CD14-positive monocyte (primary cell): ENCODE results near the gene EML4. TPM values are rescaled to one million over a fixed set of nuclear protein-coding genes. Genes with fewer than 3 reads are reported as not detected.
A peak's percentile ranks its signal among the peaks of the same experiment; 100 is the strongest.

Source experiments
- DNase-seq, 3 donors: peaks; one replicate each; pipeline ENCODE4 v3.0.0-alpha.2; 2011 to 2022
- H2AFZ ChIP-seq: 2 replicates; pipeline ENCODE4 v1.6.0; 2012; ENCODE audit warnings: mild to moderate bottlenecking, low read depth, low read length, inconsistent platforms; ENCODE audit not compliant: insufficient read depth, poor library complexity, severe bottlenecking
- H3K27ac ChIP-seq, 2 donors: 1 replicate in 1 of 2; 2 replicates in 1 of 2; pipeline ENCODE4 v1.5.1; 2012 to 2013; ENCODE audit warnings: low read length in 2 of 2, control low read depth in 1 of 2, inconsistent platforms in 1 of 2, low read depth in 1 of 2, mild to moderate bottlenecking in 1 of 2
- H3K27me3 ChIP-seq, 2 donors: one replicate each; pipeline versions ENCODE4 v1.6.0 to v1.6.1; 2011 to 2013; ENCODE audit warnings: low read length in 2 of 2; ENCODE audit not compliant: control insufficient read depth in 2 of 2, insufficient read depth in 2 of 2
- H3K36me3 ChIP-seq, 2 donors: replicated peaks in 1 of 2; 1 replicate in 1 of 2; 2 replicates in 1 of 2; pipeline versions ENCODE4 v1.5.1 to v1.6.1; 2012 to 2013; ENCODE audit warnings: low read length in 2 of 2, control low read depth in 1 of 2, inconsistent platforms in 1 of 2, mild to moderate bottlenecking in 1 of 2; ENCODE audit not compliant: insufficient read depth in 2 of 2, control insufficient read depth in 1 of 2
- H3K4me1 ChIP-seq, 2 donors: 1 replicate in 1 of 2; 2 replicates in 1 of 2; pipeline versions ENCODE4 v1.5.1 to v1.6.1; 2012 to 2013; ENCODE audit warnings: low read length in 2 of 2, control low read depth in 1 of 2, inconsistent platforms in 1 of 2, mild to moderate bottlenecking in 1 of 2, moderate library complexity in 1 of 2; ENCODE audit not compliant: insufficient read depth in 2 of 2, control insufficient read depth in 1 of 2
- H3K4me2 ChIP-seq: replicated peaks from 2 replicates; pipeline ENCODE3; 2012; ENCODE audit warnings: low read length, moderate library complexity, mild to moderate bottlenecking; ENCODE audit not compliant: poor library complexity, severe bottlenecking; ENCODE audit errors: extremely low read depth
- H3K4me3 ChIP-seq, 3 experiments: fragments of 200-600 bp in 1 of 3; sonication (generic) in 1 of 3; replicated peaks in 1 of 3; 1 replicate in 2 of 3; 2 replicates in 1 of 3; pipeline ENCODE4 v1.5.1; 2011 to 2013; ENCODE audit warnings: low read length in 3 of 3, mild to moderate bottlenecking in 3 of 3, control low read depth in 2 of 3, low read depth in 2 of 3, inconsistent platforms in 1 of 3, moderate library complexity in 1 of 3
- H3K79me2 ChIP-seq: 2 replicates; pipeline ENCODE4 v1.6.0; 2012; ENCODE audit warnings: mild to moderate bottlenecking, control low read depth, inconsistent platforms, low read length, moderate library complexity; ENCODE audit not compliant: insufficient read depth
- H3K9ac ChIP-seq: 2 replicates; pipeline ENCODE4 v1.6.0; 2017; ENCODE audit warnings: low read length, mild to moderate bottlenecking; ENCODE audit not compliant: insufficient read depth, poor library complexity, severe bottlenecking
- H3K9me3 ChIP-seq, 2 donors: replicated peaks in 1 of 2; 1 replicate in 1 of 2; 2 replicates in 1 of 2; pipeline versions ENCODE4 v1.5.1 to v1.6.1; 2012 to 2013; ENCODE audit warnings: low read length in 2 of 2, control low read depth in 1 of 2; ENCODE audit not compliant: control insufficient read depth in 1 of 2, insufficient read depth in 1 of 2
- H4K20me1 ChIP-seq: 2 replicates; pipeline ENCODE4 v1.6.0; 2012; ENCODE audit warnings: mild to moderate bottlenecking, low read length, control low read depth, moderate library complexity; ENCODE audit not compliant: insufficient read depth
- H3K27ac Mint-ChIP-seq, 7 donors: one replicate each; pipeline ENCODE4 v1.8.0; 2020; ENCODE audit warnings: mild to moderate bottlenecking in 7 of 7, mixed read lengths in 7 of 7, moderate library complexity in 6 of 7, inconsistent platforms in 2 of 7
- H3K27me3 Mint-ChIP-seq, 3 donors: one replicate each; pipeline ENCODE4 v1.8.0; 2021 to 2022; ENCODE audit warnings: low read depth in 3 of 3, mild to moderate bottlenecking in 3 of 3, mixed read lengths in 3 of 3, moderate library complexity in 3 of 3, inconsistent platforms in 1 of 3
- H3K36me3 Mint-ChIP-seq, 2 donors: one replicate each; pipeline ENCODE4 v1.8.0; 2020; ENCODE audit warnings: mixed read lengths in 2 of 2, inconsistent platforms in 1 of 2, mild to moderate bottlenecking in 1 of 2
- H3K4me1 Mint-ChIP-seq: one replicate; pipeline ENCODE4 v1.8.0; 2020; ENCODE audit warnings: mild to moderate bottlenecking, mixed read lengths
- H3K4me3 Mint-ChIP-seq, 2 donors: one replicate each; pipeline ENCODE4 v1.8.0; 2020; ENCODE audit warnings: mild to moderate bottlenecking in 2 of 2, mixed read lengths in 2 of 2, moderate library complexity in 1 of 2
- H3K9me3 Mint-ChIP-seq, 7 donors: one replicate each; pipeline ENCODE4 v1.8.0; 2020 to 2022; ENCODE audit warnings: mixed read lengths in 7 of 7, mild to moderate bottlenecking in 6 of 7, moderate library complexity in 6 of 7, inconsistent platforms in 2 of 7
- CTCF ChIP-seq: fragments of 200-600 bp; IDR thresholded peaks from one replicate; pipeline ENCODE4 v1.8.0; 2022; ENCODE audit warnings: antibody characterized with exemption, mild to moderate bottlenecking
- WGBS: methylation state at CpG from one replicate; pipeline ENCODE4 v1.1.5; 2013; ENCODE audit warnings: missing lambda C conversion rate; ENCODE audit not compliant: insufficient coverage; 5-methylcytosine and 5-hydroxymethylcytosine counted together
- intact Hi-C, 2 donors: fragments of 100-400 bp; cut with micrococcal nuclease; formaldehyde crosslinking; loops; one replicate each; pipeline versions ENCODE4 v1.15.0 to v1.15.1; 2023
- polyA plus RNA-seq, 3 donors: library from polyadenylated mRNA; depleted of rRNA in 1 of 3; unstranded in 2 of 3; stranded (reverse) in 1 of 3; fragments of 300-500 nt in 2 of 3; fragments of >200 nt in 1 of 3; fragmentation: Illumina TruSeq in 2 of 3; gene quantifications; 1 replicate in 2 of 3; 2 replicates in 1 of 3; pipeline ENCODE4 v1.2.3, GENCODE V29; 2012 to 2021

Gene EML4
- polyA plus RNA-seq, 3 donors, result 11.5 to 24.3 (median 15.0) TPM

DNA sequence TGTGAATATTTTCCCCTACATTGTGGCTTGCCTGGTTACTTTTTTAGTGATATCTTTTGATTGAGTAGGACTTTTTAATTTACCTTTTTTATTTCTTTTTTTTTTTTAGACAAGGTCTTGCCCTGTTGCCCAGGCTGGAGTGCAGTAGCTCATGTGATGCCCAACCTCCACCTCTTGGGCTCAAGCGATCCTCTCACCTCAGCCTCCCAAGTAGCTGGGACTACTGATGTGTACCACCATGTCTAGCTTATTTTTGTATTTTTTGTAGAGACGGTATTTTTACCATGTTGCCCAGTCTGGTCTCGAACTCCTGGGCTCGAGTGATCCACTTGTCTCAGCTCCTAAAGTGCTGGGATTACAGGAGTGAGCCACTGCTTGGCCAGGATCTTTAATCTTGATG lies 25.3 kb downstream of the EML4 start:
- peaks cover 85% of the 10 kb centered on the region for H4K20me1 ChIP-seq
- Mint-ChIP-seq H3K9me3 (no peaks in the 10 kb centered on the region), H3K4me3 (no peak overlapping the region), H3K4me1 (peaks cover 59% of the 10 kb centered on the region), H3K27me3 (peaks cover 0 to 3% (median 2%) of the 10 kb centered on the region in 3 donors), H3K36me3 (peaks cover 10 to 18% of the 10 kb centered on the region in 2 donors), H3K27ac (peak overlapping the region in 3 of 7 donors; percentile 18 to 59 (median 35))
- H3K36me3 ChIP-seq, result no peaks in the 10 kb centered on the region
- WGBS, result 92% methylated on average over 4 of the region's 4 CpGs
- H3K9me3 ChIP-seq, result no peaks in the 10 kb centered on the region
- intact Hi-C loops, result no loop called here
- no peaks in the 10 kb centered on the region for H3K27me3 ChIP-seq
- H3K4me1 ChIP-seq, result peaks cover 28 to 47% of the 10 kb centered on the region in 2 donors
- no peak overlapping the region for H3K27ac ChIP-seq
- H3K4me2 ChIP-seq, result no peak overlapping the region
- H3K4me3 ChIP-seq, result no peak overlapping the region
- DNase-seq, result no peak
- peaks cover 80% of the 10 kb centered on the region for H3K79me2 ChIP-seq
- no peak overlapping the region for H2AFZ ChIP-seq
- no peak overlapping the region for H3K9ac ChIP-seq
- no peak for TF ChIP-seq CTCF

- peaks cover 79% of the 10 kb centered on the region for H3K79me2 ChIP-seq
- intact Hi-C loops, result loop anchor here (5.0 kb wide), 1 partner anchor 98 kb away; no protein-coding TSS in a partner anchor
- TF ChIP-seq CTCF, result no peak
- Mint-ChIP-seq H3K27me3 (peaks cover 0 to 3% (median 2%) of the 10 kb centered on the region in 3 donors), H3K9me3 (no peaks in the 10 kb centered on the region), H3K4me3 (no peak overlapping the region), H3K4me1 (peaks cover 59% of the 10 kb centered on the region), H3K36me3 (peaks cover 10 to 20% of the 10 kb centered on the region in 2 donors), H3K27ac (no peak overlapping the region)
- H3K36me3 ChIP-seq, result no peaks in the 10 kb centered on the region
- H2AFZ ChIP-seq, result no peak overlapping the region
- no peak overlapping the region for H3K27ac ChIP-seq
- no peak overlapping the region for H3K4me2 ChIP-seq
- no peaks in the 10 kb centered on the region for H3K27me3 ChIP-seq
- H3K9me3 ChIP-seq, result no peaks in the 10 kb centered on the region
- DNase-seq, result no peak
- no peak overlapping the region for H3K4me3 ChIP-seq
- H3K4me1 ChIP-seq, result peaks cover 31 to 50% of the 10 kb centered on the region in 2 donors
- peaks cover 84% of the 10 kb centered on the region for H4K20me1 ChIP-seq
- H3K9ac ChIP-seq, result no peak overlapping the region
Observed at GRCh38 chr2:42195559-42195958, 26.4 kb downstream of the EML4 start.
